IPS-NIHi7 (cell line): ENCODE measurements around the gene SYNM.

ENCODE experiments used
- DNase-seq: peaks from one replicate; pipeline ENCODE4 v3.0.0; 2012; ENCODE audit warnings: mixed read lengths; ENCODE audit errors: extremely low spot score

SYNM gene

GRCh38 chr15:99085413-99086326 is 19.2 kb upstream of the SYNM start:
- no peak for DNase-seq

GRCh38 chr15:99086327-99086667 is 18.6 kb upstream of the SYNM start:
- DNase-seq: no peak

GRCh38 chr15:99087405-99087943 is 17.4 kb upstream of the SYNM start:
- no peak for DNase-seq

- no peak for DNase-seq
Observed at GRCh38 chr15:99090011-99090699, 14.7 kb upstream of the SYNM start.

GRCh38 chr15:99090938-99091337 is 13.9 kb upstream of the SYNM start:
- DNase-seq: no peak

GRCh38 chr15:99092554-99093172 is 12.2 kb upstream of the SYNM start:
- no peak for DNase-seq

GRCh38 chr15:99095626-99096025 is 9.3 kb upstream of the SYNM start:
- no peak for DNase-seq

- no peak for DNase-seq
Observed at GRCh38 chr15:99096173-99096893, 8.5 kb upstream of the SYNM start.

- DNase-seq: no peak
Observed at GRCh38 chr15:99096894-99097426, 7.9 kb upstream of the SYNM start.

GRCh38 chr15:99097441-99098410 is 7.2 kb upstream of the SYNM start:
- no peak for DNase-seq

GRCh38 chr15:99098426-99098825 is 6.5 kb upstream of the SYNM start:
- DNase-seq: no peak

GRCh38 chr15:99098991-99099390 is 5.9 kb upstream of the SYNM start:
- no peak for DNase-seq

- no peak for DNase-seq
Observed at GRCh38 chr15:99099661-99100060, 5.2 kb upstream of the SYNM start.

- DNase-seq: peak; percentile 85
Observed at GRCh38 chr15:99100245-99101173, 4.4 kb upstream of the SYNM start.

GRCh38 chr15:99101501-99101900 is 3.4 kb upstream of the SYNM start:
- DNase-seq: no peak

- DNase-seq: no peak
Observed at GRCh38 chr15:99102332-99103235, 2.3 kb upstream of the SYNM start.

- DNase-seq: no peak
Observed at GRCh38 chr15:99103279-99103678, 1.6 kb upstream of the SYNM start.
